Erythroblast (primary cell): ENCODE measurements around the gene CLPX.

ENCODE experiments used
- GATA1 ChIP-seq: IDR thresholded peaks from 2 replicates; pipeline ENCODE4 v1.6.1; 2011; ENCODE audit warnings: low read depth, mild to moderate bottlenecking, control low read depth, low read length, moderate library complexity
- POLR2A ChIP-seq: IDR thresholded peaks from 2 replicates; pipeline ENCODE4 v1.6.1; 2011; ENCODE audit warnings: mild to moderate bottlenecking, low read length

- no peak for TF ChIP-seq POLR2A
- no peak for TF ChIP-seq GATA1
Observed at GRCh38 chr15:65223996-65224395, 38.9 kb upstream of the CLPX start.
